Trophoblast cell (in vitro differentiated cells and primary cell): Measurements from ENCODE around the gene DDX27.
A peak's percentile ranks its signal among the peaks of the same experiment; 100 is the strongest.

Experiments used
- DNase-seq, 2 donors: peaks; one replicate each; pipeline ENCODE4 v3.0.0-alpha.2; 2016
- H2AFZ ChIP-seq: 2 replicates; pipeline ENCODE4 v1.6.1; 2013; ENCODE audit warnings: low read length, moderate library complexity, mild to moderate bottlenecking; ENCODE audit not compliant: insufficient read depth, poor library complexity
- H2AK5ac ChIP-seq: 2 replicates; pipeline ENCODE4 v1.6.1; 2013; ENCODE audit warnings: mild to moderate bottlenecking, low read length
- H2BK120ac ChIP-seq: 2 replicates; pipeline ENCODE4 v1.6.1; 2013; ENCODE audit warnings: low read length, mild to moderate bottlenecking, moderate library complexity; ENCODE audit not compliant: insufficient read depth, poor library complexity
- H2BK12ac ChIP-seq: 2 replicates; pipeline ENCODE4 v1.6.1; 2013; ENCODE audit warnings: mild to moderate bottlenecking, low read length, moderate library complexity
- H2BK5ac ChIP-seq: 2 replicates; pipeline ENCODE4 v1.6.1; 2013; ENCODE audit warnings: low read length, low read depth, moderate library complexity, mild to moderate bottlenecking; ENCODE audit not compliant: poor library complexity
- H3K14ac ChIP-seq: 2 replicates; pipeline ENCODE4 v1.6.1; 2013; ENCODE audit warnings: mild to moderate bottlenecking, low read length
- H3K18ac ChIP-seq: 2 replicates; pipeline ENCODE4 v1.6.1; 2013; ENCODE audit warnings: mild to moderate bottlenecking, low read length
- H3K23ac ChIP-seq: 2 replicates; pipeline ENCODE4 v1.6.1; 2013; ENCODE audit warnings: low read length
- H3K27ac ChIP-seq: 2 replicates; pipeline ENCODE4 v1.5.1; 2013; ENCODE audit warnings: low read depth, mild to moderate bottlenecking, inconsistent platforms, low read length, moderate library complexity
- H3K27me3 ChIP-seq: 2 replicates; pipeline ENCODE4 v1.6.1; 2013; ENCODE audit warnings: inconsistent platforms, mild to moderate bottlenecking, low read length, moderate library complexity; ENCODE audit not compliant: insufficient read depth
- H3K36me3 ChIP-seq, 2 experiments: 1 replicate in 1 of 2; 2 replicates in 1 of 2; pipeline ENCODE4 v1.6.1; 2013; ENCODE audit warnings: low read length in 2 of 2, mild to moderate bottlenecking in 2 of 2, moderate library complexity in 1 of 2; ENCODE audit not compliant: insufficient read depth in 2 of 2, control insufficient read depth in 1 of 2
- H3K4ac ChIP-seq: 2 replicates; pipeline ENCODE4 v1.6.1; 2013; ENCODE audit warnings: low read depth, mild to moderate bottlenecking, low read length, moderate library complexity
- H3K4me1 ChIP-seq, 2 experiments: 1 replicate in 1 of 2; 2 replicates in 1 of 2; pipeline ENCODE4 v1.6.1; 2013; ENCODE audit warnings: low read length in 2 of 2, mild to moderate bottlenecking in 2 of 2, moderate library complexity in 1 of 2; ENCODE audit not compliant: insufficient read depth in 2 of 2, control insufficient read depth in 1 of 2
- H3K4me2 ChIP-seq: 2 replicates; pipeline ENCODE4 v1.6.1; 2013; ENCODE audit warnings: inconsistent platforms, mild to moderate bottlenecking, low read length, moderate library complexity
- H3K4me3 ChIP-seq: 2 replicates; pipeline ENCODE4 v1.5.1; 2013; ENCODE audit warnings: mild to moderate bottlenecking, low read depth, low read length, inconsistent platforms
- H3K79me1 ChIP-seq: one replicate; pipeline ENCODE4 v1.6.1; 2013; ENCODE audit warnings: low read length
- H3K79me2 ChIP-seq: 2 replicates; pipeline ENCODE4 v1.6.1; 2013; ENCODE audit warnings: low read length, mild to moderate bottlenecking; ENCODE audit not compliant: control insufficient read depth, insufficient read depth, poor library complexity
- H3K9ac ChIP-seq: 2 replicates; pipeline ENCODE4 v1.6.1; 2013; ENCODE audit warnings: mild to moderate bottlenecking, low read length
- H3K9me3 ChIP-seq: 2 replicates; pipeline ENCODE4 v1.6.1; 2013; ENCODE audit warnings: low read depth, mild to moderate bottlenecking, control low read depth, inconsistent platforms, low read length; ENCODE audit not compliant: insufficient read depth
- H4K12ac ChIP-seq: 2 replicates; pipeline ENCODE4 v1.6.1; 2013; ENCODE audit warnings: low read depth, mild to moderate bottlenecking, low read length, moderate library complexity
- H4K8ac ChIP-seq: 2 replicates; pipeline ENCODE4 v1.6.1; 2013; ENCODE audit warnings: low read depth, mild to moderate bottlenecking, low read length, moderate library complexity
- H4K91ac ChIP-seq: one replicate; pipeline ENCODE4 v1.6.1; 2013; ENCODE audit warnings: low read depth, mild to moderate bottlenecking, low read length, moderate library complexity
- WGBS: extraction: QIAGEN DNeasy Blood & Tissue Kit; methylation state at CpG from one replicate; pipeline ENCODE4 v1.1.7; 2013; ENCODE audit warnings: missing lambda C conversion rate; ENCODE audit not compliant: insufficient read length, insufficient coverage; ENCODE audit errors: extremely low coverage; 5-methylcytosine and 5-hydroxymethylcytosine counted together

DDX27 gene

GRCh38 chr20:49237531-49237930 lies 18.3 kb downstream of the DDX27 start:
- Histone ChIP-seq H3K23ac (no peak overlapping the region), H4K8ac (no peak overlapping the region), H3K27ac (no peak overlapping the region), H3K4me1 (no peaks in the 10 kb centered on the region), H3K18ac (no peak overlapping the region), H3K14ac (no peak overlapping the region), H3K79me1 (no peaks in the 10 kb centered on the region), H2BK120ac (no peak overlapping the region), H3K27me3 (no peaks in the 10 kb centered on the region), H2BK5ac (no peak overlapping the region), H3K4ac (no peak overlapping the region), H2AK5ac (no peak overlapping the region), H3K9ac (no peak overlapping the region), H4K12ac (no peak overlapping the region), H3K36me3 (peaks cover 55 to 64% of the 10 kb centered on the region in 2 experiments), H3K4me3 (no peak overlapping the region), H3K9me3 (peaks cover 4% of the 10 kb centered on the region), H2AFZ (no peak overlapping the region), H2BK12ac (no peak overlapping the region), H3K4me2 (no peak overlapping the region), H4K91ac (no peak overlapping the region), H3K79me2 (no peaks in the 10 kb centered on the region)
- no CpG with 5 or more reads among the region's 4 CpGs for WGBS
- no peak for DNase-seq

DNA sequence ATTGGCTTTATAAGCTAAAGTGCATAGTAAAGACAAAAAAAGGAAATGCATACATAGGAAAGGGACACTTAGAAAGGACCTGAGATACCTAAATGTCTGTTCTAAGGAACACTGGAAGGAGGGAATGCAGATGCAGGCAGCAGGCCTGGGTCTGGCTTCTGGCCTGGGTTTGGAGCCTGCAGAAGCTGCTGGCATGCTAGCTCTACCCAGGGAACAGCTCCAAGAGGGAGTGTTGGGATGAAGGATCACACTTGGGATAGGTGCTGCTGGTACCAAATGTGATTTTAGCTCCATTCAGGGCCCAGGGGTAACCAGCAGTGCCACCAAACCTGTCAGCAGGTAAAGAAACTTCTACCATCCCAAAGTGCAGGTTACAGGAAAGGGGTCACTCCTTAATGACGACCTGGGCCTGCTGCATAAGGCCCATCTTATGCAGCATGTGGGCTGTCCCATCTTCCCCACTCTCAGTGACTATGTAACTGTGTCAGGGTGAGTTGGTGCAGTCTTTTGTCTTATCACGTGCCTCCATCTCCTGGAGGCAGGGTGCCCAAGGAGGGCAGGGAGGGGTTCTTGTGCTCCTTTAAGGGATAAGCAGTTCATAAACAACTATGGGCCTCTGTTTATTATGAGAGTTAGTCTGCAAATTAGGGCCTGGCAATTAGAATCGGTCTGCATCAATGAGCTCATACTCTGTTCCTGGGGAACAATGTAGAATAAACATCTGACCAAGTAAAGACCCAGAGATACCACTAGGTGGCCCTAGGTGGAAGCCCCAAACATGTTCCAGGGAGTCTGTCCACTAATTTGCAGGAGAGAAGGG lies 26.9 kb downstream of the DDX27 start:
- H2BK120ac ChIP-seq, result no peak overlapping the region
- whole genome bisulfite sequencing, result no CpG with 5 or more reads among the region's 3 CpGs
- no peak overlapping the region for H2BK5ac ChIP-seq
- H3K4me1 ChIP-seq, result no peaks in the 10 kb centered on the region
- H3K27ac ChIP-seq, result no peak overlapping the region
- DNase-seq, result peak in 1 of 2 donors; percentile 16
- H3K18ac ChIP-seq, result no peak overlapping the region
- H3K4me3 ChIP-seq, result no peak overlapping the region
- no peak overlapping the region for H4K12ac ChIP-seq
- no peaks in the 10 kb centered on the region for H3K27me3 ChIP-seq
- peaks cover 55 to 75% of the 10 kb centered on the region in 2 experiments for H3K36me3 ChIP-seq
- no peaks in the 10 kb centered on the region for H3K9me3 ChIP-seq
- H3K14ac ChIP-seq, result no peak overlapping the region
- H3K79me2 ChIP-seq, result no peaks in the 10 kb centered on the region
- H3K23ac ChIP-seq, result no peak overlapping the region
- H2AK5ac ChIP-seq, result no peak overlapping the region
- no peak overlapping the region for H3K4me2 ChIP-seq
- no peak overlapping the region for H2AFZ ChIP-seq
- H4K91ac ChIP-seq, result no peak overlapping the region
- H3K9ac ChIP-seq, result no peak overlapping the region
- H3K79me1 ChIP-seq, result no peaks in the 10 kb centered on the region
- no peak overlapping the region for H4K8ac ChIP-seq
- H3K4ac ChIP-seq, result no peak overlapping the region
- H2BK12ac ChIP-seq, result no peak overlapping the region

GRCh38 chr20:49247169-49247723 lies 28.0 kb downstream of the DDX27 start:
- H3K27ac ChIP-seq, result no peak overlapping the region
- H3K4me2 ChIP-seq, result no peak overlapping the region
- peaks cover 58 to 76% of the 10 kb centered on the region in 2 experiments for H3K36me3 ChIP-seq
- no peak overlapping the region for H3K4ac ChIP-seq
- no peak overlapping the region for H3K4me3 ChIP-seq
- no peaks in the 10 kb centered on the region for H3K79me2 ChIP-seq
- H4K91ac ChIP-seq, result no peak overlapping the region
- no peaks in the 10 kb centered on the region for H3K27me3 ChIP-seq
- no peak overlapping the region for H3K23ac ChIP-seq
- DNase-seq, result no peak
- no CpG with 5 or more reads among the region's 8 CpGs for WGBS
- no peak overlapping the region for H3K9ac ChIP-seq
- H2BK12ac ChIP-seq, result no peak overlapping the region
- no peak overlapping the region for H2AK5ac ChIP-seq
- no peak overlapping the region for H4K8ac ChIP-seq
- no peaks in the 10 kb centered on the region for H3K9me3 ChIP-seq
- H4K12ac ChIP-seq, result no peak overlapping the region
- H3K4me1 ChIP-seq, result no peaks in the 10 kb centered on the region
- H2BK120ac ChIP-seq, result no peak overlapping the region
- no peak overlapping the region for H2BK5ac ChIP-seq
- no peak overlapping the region for H2AFZ ChIP-seq
- H3K79me1 ChIP-seq, result no peaks in the 10 kb centered on the region
- H3K14ac ChIP-seq, result no peak overlapping the region
- no peak overlapping the region for H3K18ac ChIP-seq

- no peaks in the 10 kb centered on the region for H3K27me3 ChIP-seq
- no peak overlapping the region for H2AFZ ChIP-seq
- H3K79me1 ChIP-seq, result no peaks in the 10 kb centered on the region
- DNase-seq, result no peak
- H2BK12ac ChIP-seq, result no peak overlapping the region
- H3K4me1 ChIP-seq, result no peaks in the 10 kb centered on the region
- no peaks in the 10 kb centered on the region for H3K79me2 ChIP-seq
- no peak overlapping the region for H4K8ac ChIP-seq
- no peak overlapping the region for H3K9ac ChIP-seq
- no peak overlapping the region for H3K4me3 ChIP-seq
- no peak overlapping the region for H4K91ac ChIP-seq
- no peak overlapping the region for H3K23ac ChIP-seq
- peaks cover 57 to 74% of the 10 kb centered on the region in 2 experiments for H3K36me3 ChIP-seq
- no peak overlapping the region for H4K12ac ChIP-seq
- H3K14ac ChIP-seq, result no peak overlapping the region
- H3K4ac ChIP-seq, result no peak overlapping the region
- H3K27ac ChIP-seq, result no peak overlapping the region
- H2BK120ac ChIP-seq, result no peak overlapping the region
- H3K18ac ChIP-seq, result no peak overlapping the region
- no peak overlapping the region for H2AK5ac ChIP-seq
- H3K4me2 ChIP-seq, result no peak overlapping the region
- no peaks in the 10 kb centered on the region for H3K9me3 ChIP-seq
- no CpG with 5 or more reads among the region's 5 CpGs for WGBS
- no peak overlapping the region for H2BK5ac ChIP-seq
Observed at GRCh38 chr20:49247792-49248191, 28.6 kb downstream of the DDX27 start.
